GM12878 (cell line): Measurements from ENCODE around the gene RALB. TPM values are rescaled to one million over a fixed set of nuclear protein-coding genes. Genes with fewer than 3 reads are reported as not detected.

Experiments
- ATAC-seq: fragments of 200-7000 bp; cut with Tn5 transposase; 3 replicates; pipeline ENCODE4 v1.9.1; 2020; ENCODE audit warnings: mild to moderate bottlenecking, moderate library complexity
- BruUV-seq: library from RNA; stranded (reverse); fragments of 400-500 nt; replicated peaks from 2 replicates; lab custom pipeline; 2021; lab: Mats Ljungman, UMichigan
- CTCF ChIA-PET: fragments of 300-600 bp; sonication (Branson Sonifier 250); formaldehyde crosslinking; extraction: SDS; loops from one replicate; lab custom pipeline; 2021; ENCODE audit warnings: inconsistent platforms; lab: Yijun Ruan, JAX
- POLR2A ChIA-PET: fragments of 350-600 bp; formaldehyde crosslinking; extraction: SDS; loops from one replicate; lab custom pipeline; 2021; ENCODE audit warnings: inconsistent platforms; lab: Charles Lee
- RAD21 ChIA-PET: fragments of 300-600 bp; sonication (Branson Sonifier 250); formaldehyde crosslinking; loops from one replicate; lab custom pipeline; 2023; ENCODE audit warnings: antibody characterized with exemption; ENCODE audit not compliant: unreplicated experiment; lab: Charles Lee
- SMC1A ChIA-PET: fragments of 300-600 bp; sonication (Branson Sonifier 250); formaldehyde crosslinking; loops from one replicate; lab custom pipeline; 2023; ENCODE audit not compliant: unreplicated experiment, uncharacterized antibody; lab: Charles Lee
- DNase-seq: peaks from one replicate; pipeline ENCODE4 v3.0.0-alpha.2; 2011; ENCODE audit warnings: low read depth, low spot score
- FAIRE-seq: peaks from 3 replicates; lab custom pipeline; 2011; peaks lifted over from hg19 to GRCh38; lab: Jason Lieb, UNC
- H2AFZ ChIP-seq: 2 replicates; pipeline ENCODE4 v1.6.0; 2011; ENCODE audit warnings: low read depth, low read length, control low read depth; ENCODE audit not compliant: control insufficient read depth
- H3K27ac ChIP-seq: 2 replicates; pipeline ENCODE4 v1.5.1; 2011; ENCODE audit warnings: control low read depth; ENCODE audit not compliant: control insufficient read depth, insufficient read depth
- H3K27me3 ChIP-seq, 2 experiments: replicated peaks in 1 of 2; 2 replicates each; pipeline versions ENCODE4 v1.6.0 to v1.6.1; 2011; ENCODE audit warnings: low read length in 1 of 2; ENCODE audit not compliant: control insufficient read depth in 2 of 2, insufficient read depth in 2 of 2
- H3K36me3 ChIP-seq, 2 experiments: 2 replicates each; pipeline ENCODE4 v1.5.1; 2011; ENCODE audit warnings: low read length in 1 of 2; ENCODE audit not compliant: control insufficient read depth in 2 of 2, insufficient read depth in 2 of 2
- H3K4me1 ChIP-seq: 2 replicates; pipeline ENCODE4 v1.6.1; 2011; ENCODE audit warnings: mild to moderate bottlenecking, low read length, moderate library complexity, mixed read lengths; ENCODE audit not compliant: control insufficient read depth, insufficient read depth
- H3K4me2 ChIP-seq: 2 replicates; pipeline ENCODE4 v1.6.0; 2011; ENCODE audit warnings: control low read depth; ENCODE audit not compliant: control insufficient read depth, insufficient read depth
- H3K4me3 ChIP-seq: fragments of 200-600 bp; sonication (generic); 2 replicates; pipeline ENCODE4 v1.5.1; 2016
- H3K79me2 ChIP-seq: 2 replicates; pipeline ENCODE4 v1.6.0; 2011; ENCODE audit warnings: low read length; ENCODE audit not compliant: control insufficient read depth, insufficient read depth
- H3K9ac ChIP-seq: 2 replicates; pipeline ENCODE4 v1.8.0; 2011; ENCODE audit warnings: low read length, control low read depth, mixed read lengths; ENCODE audit not compliant: control insufficient read depth, insufficient read depth
- H3K9me3 ChIP-seq: replicated peaks from 3 replicates; pipeline ENCODE4 v1.5.1; 2011; ENCODE audit warnings: mild to moderate bottlenecking, low read length; ENCODE audit not compliant: control insufficient read depth, insufficient read depth
- H4K20me1 ChIP-seq: 2 replicates; pipeline ENCODE4 v1.6.0; 2011; ENCODE audit not compliant: control insufficient read depth, insufficient read depth
- EGR1 ChIP-seq, 2 experiments: IDR thresholded peaks; 1 replicate in 1 of 2; 2 replicates in 1 of 2; pipeline ENCODE4 v1.6.1; 2011 to 2012; ENCODE audit warnings: low read depth in 2 of 2, low read length in 2 of 2, borderline replicate concordance in 1 of 2, mild to moderate bottlenecking in 1 of 2, moderate library complexity in 1 of 2
- EP300 ChIP-seq, 2 experiments: fragments of 150-350 bp in 1 of 2; IDR thresholded peaks; 2 replicates each; pipeline ENCODE4 v1.6.1; 2011 to 2012; ENCODE audit warnings: low read depth in 2 of 2, low read length in 2 of 2, borderline replicate concordance in 1 of 2, improper control_type of control experiment in 1 of 2, inconsistent platforms in 1 of 2; ENCODE audit not compliant: control insufficient read depth in 1 of 2
- FOXM1 ChIP-seq: IDR thresholded peaks from 2 replicates; pipeline ENCODE4 v1.6.1; 2012; ENCODE audit warnings: low read depth, mild to moderate bottlenecking, inconsistent platforms, low read length, moderate library complexity
- HDAC6 ChIP-seq: fragments of 200-600 bp; sonication (generic); IDR thresholded peaks from one replicate; pipeline ENCODE4 v1.8.0; 2017; ENCODE audit warnings: antibody characterized with exemption; ENCODE audit not compliant: unreplicated experiment
- IKZF1 ChIP-seq: fragments of 450-650 bp; conservative IDR thresholded peaks from 2 replicates; pipeline ENCODE4 v1.6.1; 2017; ENCODE audit warnings: antibody characterized with exemption, mild to moderate bottlenecking
- MEF2A ChIP-seq: IDR thresholded peaks from 2 replicates; pipeline ENCODE4 v1.6.1; 2011; ENCODE audit warnings: low read depth, mild to moderate bottlenecking, low read length, moderate library complexity; ENCODE audit not compliant: insufficient read depth
- MYB ChIP-seq: fragments of 150-350 bp; IDR thresholded peaks from 2 replicates; pipeline ENCODE4 v1.6.1; 2014; ENCODE audit warnings: mild to moderate bottlenecking, low read depth, low read length, borderline replicate concordance
- NFYB ChIP-seq: IDR thresholded peaks from 2 replicates; pipeline ENCODE4 v1.6.1; 2011; ENCODE audit warnings: low read depth, mild to moderate bottlenecking, low read length, improper control_type of control experiment, moderate library complexity; ENCODE audit not compliant: insufficient read depth
- RBBP5 ChIP-seq: fragments of 200-600 bp; sonication (generic); conservative IDR thresholded peaks from 2 replicates; pipeline ENCODE4 v1.6.1; 2016
- RFX5 ChIP-seq: IDR thresholded peaks from 2 replicates; pipeline ENCODE4 v1.6.1; 2011; ENCODE audit warnings: low read depth, low read length, improper control_type of control experiment
- RUNX3 ChIP-seq: IDR thresholded peaks from 2 replicates; pipeline ENCODE4 v1.6.1; 2012; ENCODE audit warnings: low read length, inconsistent platforms
- SREBF1 ChIP-seq: IDR thresholded peaks from 2 replicates; pipeline ENCODE4 v1.6.1; 2012; ENCODE audit warnings: mild to moderate bottlenecking, low read length
- SREBF2 ChIP-seq: IDR thresholded peaks from 2 replicates; pipeline ENCODE4 v1.6.1; 2012; ENCODE audit warnings: mild to moderate bottlenecking, low read length
- TBL1XR1 ChIP-seq: IDR thresholded peaks from 2 replicates; pipeline ENCODE4 v1.6.1; 2012; ENCODE audit warnings: low read depth, low read length, improper control_type of control experiment
- WGBS: methylation state at CpG from one replicate; pipeline ENCODE4 v1.1.6; 2016; ENCODE audit warnings: low lambda C conversion rate; ENCODE audit not compliant: insufficient replicate concordance, insufficient coverage; ENCODE audit errors: missing lambda C conversion rate; 5-methylcytosine and 5-hydroxymethylcytosine counted together
- in situ Hi-C: fragments of 300-500 bp; cut with MboI; formaldehyde crosslinking; loops from 9 replicates; pipeline ENCODE4 v1.14.3; 2018; ENCODE audit warnings: mixed read lengths
- intact Hi-C: fragments of 100-400 bp; cut with micrococcal nuclease; formaldehyde crosslinking; loops from one replicate; pipeline ENCODE4 v1.14.2; 2022; ENCODE audit not compliant: unreplicated experiment
- polyA plus RNA-seq, 11 experiments: library from polyadenylated mRNA; depleted of rRNA in 4 of 11; unstranded in 6 of 11; stranded (reverse) in 5 of 11; fragments of >200 nt; fragmentation: Nextera tagmentation in 4 of 11; fragmentation: Illumina TruSeq in 1 of 11; extraction: Ambion mirVana in 4 of 11; extraction: Trizol in 1 of 11; gene quantifications; 1 replicate in 1 of 11; 2 replicates in 10 of 11; pipeline versions ENCODE4 v1.2.1 to v1.2.3, GENCODE V29; 2011 to 2016; ENCODE audit warnings: inconsistent platforms in 2 of 11, missing spikeins in 2 of 11, low read depth in 1 of 11
- total RNA-seq, 4 experiments: library from RNA; depleted of rRNA in 3 of 4; stranded (reverse); fragments of >200 nt in 3 of 4; fragmentation: Illumina TruSeq in 1 of 4; extraction: Trizol in 1 of 4; gene quantifications; 2 replicates each; pipeline versions ENCODE4 v1.2.1 to v1.2.3, GENCODE V29; 2013 to 2021
- TF ChIP-seq, protein P1 (sequence below): fragments of 450-650 bp; IDR thresholded peaks from 2 replicates; pipeline ENCODE4 v1.6.1; 2017; ENCODE audit warnings: antibody characterized with exemption, mild to moderate bottlenecking, moderate library complexity

Gene RALB
- total and polyA plus RNA-seq, 10 of the 15 experiments (the other 5 are each of a cell fraction or from before 2014, with no cell fraction given): 8.3 to 54.0 (median 24.2) TPM

DNA sequence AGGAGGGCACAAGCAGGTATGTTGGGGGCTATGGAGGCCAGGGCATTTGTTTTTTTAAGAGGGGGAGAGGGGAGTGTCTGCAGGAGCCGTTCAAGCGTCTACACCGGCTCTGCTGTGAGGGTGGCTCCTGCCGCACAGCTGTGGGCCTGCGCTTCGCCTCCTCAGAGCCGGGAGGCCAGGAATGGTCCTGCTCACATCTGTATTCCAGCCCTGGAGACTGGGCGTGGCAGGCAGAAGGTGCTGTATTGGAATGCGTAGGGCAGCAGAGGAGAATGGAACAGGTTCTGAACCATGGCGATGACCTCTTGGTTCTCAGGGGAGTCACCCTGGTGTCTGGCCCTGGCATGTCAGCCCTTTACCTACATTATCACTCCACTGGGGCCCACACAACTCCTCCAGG is 66.5 kb downstream of the RALB start:
- H3K9me3 ChIP-seq: no peaks in the 10 kb centered on the region
- intact Hi-C loops: loop anchor here (10.0 kb wide), 1 partner anchor 564 kb away; the partner anchor contains the start of gene PTPN4
- ChIA-PET POLR2A (no interaction called here), CTCF (no interaction called here), SMC1A (interaction anchor here (0.6 kb wide), 1 partner anchor 466 kb away, joined by 3 read pairs; no protein-coding TSS in a partner anchor)
- no peak for DNase-seq
- no peaks in the 10 kb centered on the region for H3K4me1 ChIP-seq
- no peak overlapping the region for H2AFZ ChIP-seq
- no peak overlapping the region for H3K27ac ChIP-seq
- H3K27me3 ChIP-seq: peaks cover 1 to 3% of the 10 kb centered on the region in 2 experiments; a peak in 2 of 4 replicates
- H3K9ac ChIP-seq: no peak overlapping the region
- TF ChIP-seq TBL1XR1: no peak
- no peak for TF ChIP-seq HDAC6
- TF ChIP-seq SREBF2: no peak
- TF ChIP-seq FOXM1: no peak
- no peak for TF ChIP-seq RUNX3
- TF ChIP-seq, protein P1, sequence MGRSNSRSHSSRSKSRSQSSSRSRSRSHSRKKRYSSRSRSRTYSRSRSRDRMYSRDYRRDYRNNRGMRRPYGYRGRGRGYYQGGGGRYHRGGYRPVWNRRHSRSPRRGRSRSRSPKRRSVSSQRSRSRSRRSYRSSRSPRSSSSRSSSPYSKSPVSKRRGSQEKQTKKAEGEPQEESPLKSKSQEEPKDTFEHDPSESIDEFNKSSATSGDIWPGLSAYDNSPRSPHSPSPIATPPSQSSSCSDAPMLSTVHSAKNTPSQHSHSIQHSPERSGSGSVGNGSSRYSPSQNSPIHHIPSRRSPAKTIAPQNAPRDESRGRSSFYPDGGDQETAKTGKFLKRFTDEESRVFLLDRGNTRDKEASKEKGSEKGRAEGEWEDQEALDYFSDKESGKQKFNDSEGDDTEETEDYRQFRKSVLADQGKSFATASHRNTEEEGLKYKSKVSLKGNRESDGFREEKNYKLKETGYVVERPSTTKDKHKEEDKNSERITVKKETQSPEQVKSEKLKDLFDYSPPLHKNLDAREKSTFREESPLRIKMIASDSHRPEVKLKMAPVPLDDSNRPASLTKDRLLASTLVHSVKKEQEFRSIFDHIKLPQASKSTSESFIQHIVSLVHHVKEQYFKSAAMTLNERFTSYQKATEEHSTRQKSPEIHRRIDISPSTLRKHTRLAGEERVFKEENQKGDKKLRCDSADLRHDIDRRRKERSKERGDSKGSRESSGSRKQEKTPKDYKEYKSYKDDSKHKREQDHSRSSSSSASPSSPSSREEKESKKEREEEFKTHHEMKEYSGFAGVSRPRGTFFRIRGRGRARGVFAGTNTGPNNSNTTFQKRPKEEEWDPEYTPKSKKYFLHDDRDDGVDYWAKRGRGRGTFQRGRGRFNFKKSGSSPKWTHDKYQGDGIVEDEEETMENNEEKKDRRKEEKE: no peak
- no peak for TF ChIP-seq MYB
- no peak for TF ChIP-seq MEF2A
- TF ChIP-seq RBBP5: no peak
- TF ChIP-seq NFYB: no peak
- no peak for TF ChIP-seq RFX5
- no peak for TF ChIP-seq SREBF1
- no peak for TF ChIP-seq EP300 (IDR thresholded peaks at IDR 0.05; ENCODE audit: borderline replicate concordance in 1 of 2, control insufficient read depth in 1 of 2, low read depth in 2 of 2, low read length in 2 of 2)
- no peak for TF ChIP-seq EGR1 (IDR thresholded peaks at IDR 0.05; ENCODE audit: borderline replicate concordance in 1 of 2, low read depth in 2 of 2, low read length in 2 of 2)
- TF ChIP-seq IKZF1: no peak
- TF ChIP-seq, all 136 proteins: peak for 0
- 64% methylated on average over 10 of the region's 10 CpGs for WGBS
- Histone ChIP-seq H3K4me3 (no peak overlapping the region), H3K36me3 (no peaks in the 10 kb centered on the region), H4K20me1 (no peaks in the 10 kb centered on the region), H3K4me2 (no peak overlapping the region), H3K79me2 (no peaks in the 10 kb centered on the region)
- ATAC-seq (no peak), FAIRE-seq (no peak)
- in situ Hi-C loops: loop anchor here (10.0 kb wide), 1 partner anchor 204 kb away; no protein-coding TSS in a partner anchor
- no TSS peak for BruUV-seq
- RAD21 ChIA-PET: no interaction called here
